SH-SY5Y (cell line): ENCODE data around the gene PAX7.

ENCODE experiments used
- GATA2 ChIP-seq: IDR thresholded peaks from 2 replicates; pipeline ENCODE4 v1.6.1; 2011; ENCODE audit warnings: mild to moderate bottlenecking, low read depth, low read length
- GATA3 ChIP-seq: IDR thresholded peaks from 2 replicates; pipeline ENCODE4 v1.6.1; 2011; ENCODE audit warnings: low read depth, mild to moderate bottlenecking, low read length, moderate library complexity

DNA sequence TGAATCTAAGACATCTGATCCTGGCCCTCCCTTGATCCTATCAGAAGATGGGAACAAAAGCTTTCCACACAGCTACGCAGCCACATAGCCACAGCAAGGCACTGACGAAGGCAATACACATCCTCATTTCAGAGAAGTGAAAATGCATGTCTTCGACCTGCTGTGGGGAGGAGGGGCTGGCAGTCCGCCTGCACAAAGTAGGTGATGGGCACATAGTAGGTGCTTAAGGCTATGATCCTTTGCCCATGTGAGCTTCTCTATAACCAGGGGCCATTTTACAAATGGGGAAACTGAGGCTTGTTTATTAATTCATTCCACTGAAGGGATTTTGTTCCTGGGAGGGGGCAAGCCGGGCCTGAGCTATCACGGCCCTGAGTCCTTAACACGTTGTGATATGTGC is 94.2 kb downstream of the PAX7 start:
- no peak for TF ChIP-seq GATA2
- no peak for TF ChIP-seq GATA3
